Fibroblast of mammary gland (primary cell): ENCODE data around the gene KCTD10.

ENCODE experiments used
- DNase-seq: peaks from one replicate; pipeline ENCODE4 v3.0.0-alpha.2; 2010; ENCODE audit warnings: low read depth
- H3K4me3 ChIP-seq: 2 replicates; pipeline ENCODE4 v1.5.1; 2011; ENCODE audit warnings: low read depth, mild to moderate bottlenecking, low read length, moderate library complexity; ENCODE audit not compliant: control insufficient read depth
- TF ChIP-seq, protein P1 (sequence below): conservative IDR thresholded peaks from 2 replicates; pipeline ENCODE4 v1.5.1; 2011; ENCODE audit warnings: low read depth, low read length, inconsistent platforms; ENCODE audit not compliant: control insufficient read depth, insufficient read depth

The KCTD10 gene

DNA sequence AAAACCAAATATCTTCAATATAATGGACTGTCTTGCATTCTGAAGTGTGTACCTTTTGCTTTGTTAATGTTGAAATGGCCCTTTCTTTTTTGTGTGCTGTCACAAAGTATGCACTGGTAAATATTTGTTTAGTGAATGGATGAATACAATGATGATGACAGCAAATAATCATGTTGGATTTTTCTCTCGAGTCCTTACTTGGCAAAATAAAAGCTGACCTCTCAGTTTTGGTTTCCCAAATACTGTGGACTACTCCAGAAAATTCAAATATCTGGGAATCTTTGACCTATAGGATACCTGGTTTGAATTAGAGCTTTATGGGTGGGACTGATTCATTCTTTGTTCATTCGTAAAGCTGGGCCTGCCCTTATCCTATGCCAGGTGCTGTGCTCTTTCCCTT, 5.8 kb upstream of the KCTD10 start:
- TF ChIP-seq, protein P1, sequence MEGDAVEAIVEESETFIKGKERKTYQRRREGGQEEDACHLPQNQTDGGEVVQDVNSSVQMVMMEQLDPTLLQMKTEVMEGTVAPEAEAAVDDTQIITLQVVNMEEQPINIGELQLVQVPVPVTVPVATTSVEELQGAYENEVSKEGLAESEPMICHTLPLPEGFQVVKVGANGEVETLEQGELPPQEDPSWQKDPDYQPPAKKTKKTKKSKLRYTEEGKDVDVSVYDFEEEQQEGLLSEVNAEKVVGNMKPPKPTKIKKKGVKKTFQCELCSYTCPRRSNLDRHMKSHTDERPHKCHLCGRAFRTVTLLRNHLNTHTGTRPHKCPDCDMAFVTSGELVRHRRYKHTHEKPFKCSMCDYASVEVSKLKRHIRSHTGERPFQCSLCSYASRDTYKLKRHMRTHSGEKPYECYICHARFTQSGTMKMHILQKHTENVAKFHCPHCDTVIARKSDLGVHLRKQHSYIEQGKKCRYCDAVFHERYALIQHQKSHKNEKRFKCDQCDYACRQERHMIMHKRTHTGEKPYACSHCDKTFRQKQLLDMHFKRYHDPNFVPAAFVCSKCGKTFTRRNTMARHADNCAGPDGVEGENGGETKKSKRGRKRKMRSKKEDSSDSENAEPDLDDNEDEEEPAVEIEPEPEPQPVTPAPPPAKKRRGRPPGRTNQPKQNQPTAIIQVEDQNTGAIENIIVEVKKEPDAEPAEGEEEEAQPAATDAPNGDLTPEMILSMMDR: no peak
- no peak overlapping the region for H3K4me3 ChIP-seq
- no peak for DNase-seq

DNA sequence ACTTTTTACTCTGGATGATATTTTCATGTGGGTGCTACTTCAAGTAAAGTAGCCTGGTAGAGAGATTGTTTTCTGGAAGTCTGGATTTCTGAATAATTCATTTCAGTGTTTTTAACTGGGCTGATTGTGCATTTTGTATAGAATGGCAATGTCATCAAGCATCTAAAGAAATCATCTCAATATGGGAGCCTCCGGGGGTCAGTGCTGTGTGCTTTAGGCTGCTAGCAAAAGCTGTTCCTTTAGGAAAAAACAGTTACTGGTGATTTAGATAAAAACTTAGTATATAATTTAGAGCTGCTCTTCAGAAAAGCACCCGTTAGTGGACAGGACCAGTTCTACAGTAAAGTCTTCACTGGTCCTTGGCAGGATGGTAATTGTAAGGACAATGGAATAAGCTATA, 5.4 kb upstream of the KCTD10 start:
- TF ChIP-seq, protein P1: no peak
- no peak overlapping the region for H3K4me3 ChIP-seq
- DNase-seq: no peak

- no peak overlapping the region for H3K4me3 ChIP-seq
- TF ChIP-seq, protein P1: no peak
- DNase-seq: no peak
These were observed 4.8 kb upstream of the KCTD10 start for GRCh38 chr12:109481863-109482262.

GRCh38 chr12:109480356-109480755, 3.3 kb upstream of the KCTD10 start:
- DNase-seq: no peak

DNA sequence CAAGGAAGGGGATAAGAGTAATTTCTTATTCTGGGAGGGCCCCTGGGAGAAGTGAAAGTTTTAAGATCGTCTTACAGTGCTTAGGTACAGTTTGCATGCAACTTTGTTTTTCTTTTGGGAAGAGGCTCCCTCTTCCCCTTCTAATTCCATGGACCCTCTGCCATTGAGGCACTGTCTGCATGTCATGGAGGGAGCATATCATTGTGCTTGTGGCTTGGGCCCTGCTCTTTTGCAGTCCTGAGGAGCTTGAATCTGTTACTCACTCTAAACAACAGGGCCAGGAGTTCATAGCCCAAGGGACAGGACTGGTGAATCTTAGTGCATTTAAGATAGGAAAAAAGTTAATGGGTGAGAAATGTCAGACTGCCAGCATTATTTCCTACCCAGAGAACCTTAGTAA, 2.7 kb upstream of the KCTD10 start:
- H3K4me3 ChIP-seq: no peak overlapping the region
- no peak for DNase-seq
- TF ChIP-seq, protein P1: no peak

More at GRCh38 chr12:109480356-109480755, 3.3 kb upstream of the KCTD10 start:
- no peak overlapping the region for H3K4me3 ChIP-seq
- TF ChIP-seq, protein P1: no peak

DNA sequence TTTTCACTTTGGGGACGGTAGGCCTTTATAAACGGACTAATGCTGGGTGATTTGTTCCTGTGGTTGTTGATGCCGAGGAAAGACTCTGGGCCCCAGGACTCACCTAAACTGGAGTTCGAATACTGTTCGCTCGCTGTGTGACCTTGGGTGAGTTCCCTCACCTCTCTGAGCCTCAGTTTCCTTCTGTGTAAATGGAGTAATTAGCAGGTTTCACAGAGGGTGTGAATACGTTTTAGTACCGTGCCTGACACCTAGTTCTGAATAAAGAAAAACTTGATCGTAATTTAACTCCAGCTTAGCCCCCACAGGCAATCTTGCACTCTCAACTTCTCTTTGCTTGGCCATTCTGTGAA, 839 bp upstream of the KCTD10 start:
- no peak for DNase-seq
- peak overlapping the region; percentile 100 for H3K4me3 ChIP-seq
- TF ChIP-seq, protein P1: no peak

DNA sequence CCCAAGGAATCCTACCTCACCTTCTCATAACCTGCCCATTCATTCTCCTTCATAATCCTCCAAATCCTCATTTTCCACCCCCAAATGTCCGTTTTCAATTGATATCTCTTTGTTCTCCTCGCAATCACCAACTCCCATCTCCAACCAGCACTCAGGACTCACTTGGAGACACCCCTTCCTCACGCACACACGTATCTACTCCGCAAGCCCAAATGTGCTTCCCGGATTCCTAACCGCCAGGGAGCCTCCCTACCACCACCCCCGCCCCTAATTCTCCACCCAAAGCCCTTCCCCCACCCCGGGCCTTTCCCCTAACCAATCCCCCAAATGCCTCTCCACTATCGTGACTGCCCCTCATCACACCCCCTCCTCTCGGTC, 304 bp downstream of the KCTD10 start:
- H3K4me3 ChIP-seq: peak overlapping the region; percentile 100
- TF ChIP-seq, protein P1: no peak
- no peak for DNase-seq
